Left cardiac atrium (tissue), 4 donors: ENCODE data around the gene GMNN. TPM values are rescaled to one million over a fixed set of nuclear protein-coding genes. Genes with fewer than 3 reads are reported as not detected.

ENCODE experiments used
- ATAC-seq, 2 donors: fragments of 200-7000 bp; cut with Tn5 transposase; one replicate each; pipeline ENCODE4 v1.9.1; 2020; ENCODE audit warnings: mild to moderate bottlenecking in 2 of 2, moderate library complexity in 2 of 2
- DNase-seq: peaks from one replicate; pipeline ENCODE4 v3.0.0-alpha.2; 2020
- intact Hi-C, 2 donors: fragments of 100-400 bp; cut with DNase I; formaldehyde crosslinking; loops; one replicate each; pipeline versions ENCODE4 v1.14.1 to v1.15.1; 2022 to 2023
- total RNA-seq, 2 donors: library from RNA; stranded (reverse); fragmentation: NEBNext Ultra II Directional; extraction: Animal tissue kit (Norgen Biotek cat#: 25700); gene quantifications; one replicate each; pipeline ENCODE4 v1.2.1, GENCODE V29; 2021
- donor health status: DM: no; HTN: yes; CAD: no.
- donor health status: DM: no; HTN: yes; CAD: no; lungs with severe emphysema.
- donor health status: DM: yes; HTN: yes; CAD: no.
- donor health status: Dilated cardiomyopathy.

Gene GMNN
- total RNA-seq, 2 donors from 2014 or later, result 6.3 to 10.5 TPM

- no peak for ATAC-seq
- intact Hi-C loops, result no loop called here
- no peak for DNase-seq
These were observed 22.0 kb downstream of the GMNN start for GRCh38 chr6:24796616-24797290.

GRCh38 chr6:24797596-24798216 lies 23.0 kb downstream of the GMNN start:
- intact Hi-C loops, result no loop called here
- DNase-seq, result no peak
- ATAC-seq, result no peak

GRCh38 chr6:24798740-24799540 lies 24.2 kb downstream of the GMNN start, which contains the start of gene ARMH2:
ARMH2 (minus strand) TSS chr6:24798917; CDS start chr6:24798857, 60 bp downstream.
- intact Hi-C loops, result no loop called here
- no peak for DNase-seq
- ATAC-seq, result no peak

GRCh38 chr6:24799541-24799915 lies 24.8 kb downstream of the GMNN start:
- DNase-seq (no peak), ATAC-seq (no peak)
- intact Hi-C loops, result no loop called here

GRCh38 chr6:24802271-24803059 lies 27.7 kb downstream of the GMNN start:
- no peak for DNase-seq
- ATAC-seq, result no peak
- intact Hi-C loops, result no loop called here

- ATAC-seq, result no peak
- intact Hi-C loops, result no loop called here
These were observed 32.8 kb downstream of the GMNN start for GRCh38 chr6:24807584-24807983.

GRCh38 chr6:24809728-24810127 lies 35.0 kb downstream of the GMNN start:
- intact Hi-C loops, result no loop called here
- DNase-seq (no peak), ATAC-seq (no peak)

More at GRCh38 chr6:24807584-24807983, 32.8 kb downstream of the GMNN start:
- no peak for DNase-seq

- intact Hi-C loops, result no loop called here
- DNase-seq (no peak), ATAC-seq (no peak)
These were observed 43.6 kb downstream of the GMNN start for GRCh38 chr6:24818346-24818745.

- no peak for DNase-seq
- intact Hi-C loops, result no loop called here
- ATAC-seq, result no peak
These were observed 47.2 kb downstream of the GMNN start for GRCh38 chr6:24821860-24822444.

- intact Hi-C loops, result no loop called here
- DNase-seq, result no peak
- no peak for ATAC-seq
These were observed 48.0 kb downstream of the GMNN start for GRCh38 chr6:24822696-24823095.

- no peak for DNase-seq
- no peak for ATAC-seq
- intact Hi-C loops, result no loop called here
These were observed 48.4 kb downstream of the GMNN start for GRCh38 chr6:24823185-24823584.

GRCh38 chr6:24824142-24824938 lies 49.6 kb downstream of the GMNN start:
- intact Hi-C loops, result no loop called here
- ATAC-seq (no peak), DNase-seq (no peak)

- intact Hi-C loops, result no loop called here
- ATAC-seq, result no peak
These were observed 50.4 kb downstream of the GMNN start for GRCh38 chr6:24825130-24825630.

GRCh38 chr6:24827162-24827561 lies 52.4 kb downstream of the GMNN start:
- DNase-seq, result no peak
- no peak for ATAC-seq
- intact Hi-C loops, result no loop called here

More at GRCh38 chr6:24825130-24825630, 50.4 kb downstream of the GMNN start:
- no peak for DNase-seq

- ATAC-seq (no peak), DNase-seq (no peak)
- intact Hi-C loops, result no loop called here
These were observed 53.2 kb downstream of the GMNN start for GRCh38 chr6:24827970-24828369.

- no peak for DNase-seq
- intact Hi-C loops, result no loop called here
These were observed 54.9 kb downstream of the GMNN start for GRCh38 chr6:24829657-24830056.

GRCh38 chr6:24831771-24832716 lies 57.3 kb downstream of the GMNN start:
- ATAC-seq (no peak), DNase-seq (no peak)
- intact Hi-C loops, result no loop called here

More at GRCh38 chr6:24829657-24830056, 54.9 kb downstream of the GMNN start:
- ATAC-seq, result no peak
